Measurements from ENCODE around the gene PAPPA2. TPM values are rescaled to one million over a fixed set of nuclear protein-coding genes. Genes with fewer than 3 reads are reported as not detected.

PAPPA2 gene
- total RNA-seq, 2 experiments from 2014 or later, result 0.09 to 0.38 TPM

DNA sequence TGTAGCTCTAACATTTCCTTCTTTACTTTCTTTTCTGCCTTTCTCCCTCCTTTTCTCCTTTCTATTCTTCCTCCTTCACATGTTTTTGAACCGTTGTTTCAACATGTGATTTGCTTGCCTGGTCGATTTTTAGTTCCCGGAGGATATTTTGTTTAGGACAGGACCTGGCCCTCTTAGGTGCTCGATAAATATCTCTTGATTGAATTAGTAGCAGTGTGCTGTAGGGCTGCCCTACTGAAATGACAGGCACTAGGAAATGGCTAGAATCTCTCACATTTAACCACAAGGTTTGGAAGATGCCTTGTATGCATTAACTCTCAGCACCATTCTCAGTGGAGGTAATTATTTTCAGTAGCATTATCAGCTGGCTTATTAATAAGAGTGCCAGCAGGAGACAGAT lies 305.6 kb downstream of the PAPPA2 start:
- Mint-ChIP-seq H3K36me3 (no peaks in the 10 kb centered on the region), H3K4me1 (no peaks in the 10 kb centered on the region), H3K9me3 (ENCODE audit: low read depth) (no peaks in the 10 kb centered on the region), H3K4me3 (no peak overlapping the region), H3K27ac (no peak overlapping the region), H3K27me3 (no peaks in the 10 kb centered on the region)
- DNase-seq (no peak), ATAC-seq (no peak)
- CTCF ChIA-PET, result no interaction called here

DNA sequence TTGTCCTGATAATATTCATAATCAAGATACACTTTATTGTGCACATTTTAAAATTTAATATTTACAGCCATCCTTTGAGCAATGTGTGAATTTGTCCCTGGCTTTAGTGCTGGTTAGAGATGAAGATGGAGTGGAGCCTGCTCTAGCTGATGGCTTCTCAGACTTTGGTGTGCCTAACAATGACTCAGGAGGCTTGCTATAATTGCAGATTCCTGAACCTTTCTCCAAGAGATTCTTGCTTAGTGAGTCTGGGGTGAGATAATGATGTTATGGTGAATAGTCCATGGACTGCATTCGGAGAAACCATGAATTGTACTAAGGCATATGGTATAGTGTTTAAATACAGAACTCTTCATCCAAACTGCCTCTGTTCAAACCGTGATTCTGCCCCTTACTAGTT lies 307.1 kb downstream of the PAPPA2 start:
- H3K27ac Mint-ChIP-seq, result no peak overlapping the region
- H3K4me1 Mint-ChIP-seq, result no peaks in the 10 kb centered on the region
- H3K36me3 Mint-ChIP-seq, result no peaks in the 10 kb centered on the region
- ATAC-seq (no peak), DNase-seq (no peak)
- H3K9me3 Mint-ChIP-seq (ENCODE audit: low read depth), result no peaks in the 10 kb centered on the region
- H3K4me3 Mint-ChIP-seq, result no peak overlapping the region
- CTCF ChIA-PET, result no interaction called here
- no peaks in the 10 kb centered on the region for H3K27me3 Mint-ChIP-seq

GRCh38 chr1:176773038-176773437 lies 310.1 kb downstream of the PAPPA2 start:
- ATAC-seq, result no peak
- Mint-ChIP-seq H3K4me3 (no peak overlapping the region), H3K27me3 (no peaks in the 10 kb centered on the region), H3K4me1 (no peaks in the 10 kb centered on the region), H3K9me3 (ENCODE audit: low read depth) (no peaks in the 10 kb centered on the region), H3K27ac (no peak overlapping the region), H3K36me3 (no peaks in the 10 kb centered on the region)
- no peak for DNase-seq
- CTCF ChIA-PET, result no interaction called here

- H3K27me3 Mint-ChIP-seq, result no peaks in the 10 kb centered on the region
- no peaks in the 10 kb centered on the region for H3K4me1 Mint-ChIP-seq
- H3K27ac Mint-ChIP-seq, result no peak overlapping the region
- CTCF ChIA-PET, result no interaction called here
- ATAC-seq, result no peak
- H3K36me3 Mint-ChIP-seq, result no peaks in the 10 kb centered on the region
- H3K4me3 Mint-ChIP-seq, result no peak overlapping the region
- no peak for DNase-seq
- H3K9me3 Mint-ChIP-seq (ENCODE audit: low read depth), result no peaks in the 10 kb centered on the region
These were observed 311.2 kb downstream of the PAPPA2 start for GRCh38 chr1:176774224-176774623.

DNA sequence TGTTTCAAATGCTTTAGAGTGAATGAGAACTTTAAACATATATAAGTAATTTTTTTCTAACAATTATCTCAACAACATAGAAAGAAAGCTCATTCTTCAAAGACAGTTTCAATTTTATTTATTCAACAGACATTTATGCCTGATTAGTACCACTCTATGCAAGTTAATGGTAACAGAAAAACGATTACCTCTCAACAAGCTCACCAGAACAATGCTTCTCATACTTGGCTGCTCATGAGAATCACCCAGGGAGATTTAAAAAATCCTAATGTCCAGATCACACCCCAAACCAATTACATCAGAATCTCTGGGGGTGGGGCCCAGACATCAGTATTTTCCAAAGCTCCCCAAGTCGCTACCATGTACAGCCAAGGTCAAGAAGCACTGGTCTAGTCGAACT lies 312.4 kb downstream of the PAPPA2 start:
- Mint-ChIP-seq H3K4me3 (no peak overlapping the region), H3K4me1 (no peaks in the 10 kb centered on the region), H3K27ac (no peak overlapping the region), H3K27me3 (no peaks in the 10 kb centered on the region), H3K36me3 (no peaks in the 10 kb centered on the region), H3K9me3 (ENCODE audit: low read depth) (no peaks in the 10 kb centered on the region)
- DNase-seq (no peak), ATAC-seq (no peak)
- CTCF ChIA-PET, result no interaction called here

- CTCF ChIA-PET, result no interaction called here
- H3K4me1 Mint-ChIP-seq, result no peaks in the 10 kb centered on the region
- no peaks in the 10 kb centered on the region for H3K27me3 Mint-ChIP-seq
- ATAC-seq (no peak), DNase-seq (no peak)
- H3K4me3 Mint-ChIP-seq, result no peak overlapping the region
- H3K9me3 Mint-ChIP-seq (ENCODE audit: low read depth), result no peaks in the 10 kb centered on the region
- H3K36me3 Mint-ChIP-seq, result no peaks in the 10 kb centered on the region
- no peak overlapping the region for H3K27ac Mint-ChIP-seq
These were observed 313.0 kb downstream of the PAPPA2 start for GRCh38 chr1:176775996-176776395.

GRCh38 chr1:176778056-176778455 lies 315.1 kb downstream of the PAPPA2 start:
- no peaks in the 10 kb centered on the region for H3K4me1 Mint-ChIP-seq
- CTCF ChIA-PET, result no interaction called here
- H3K4me3 Mint-ChIP-seq, result no peak overlapping the region
- H3K9me3 Mint-ChIP-seq (ENCODE audit: low read depth), result no peaks in the 10 kb centered on the region
- DNase-seq (no peak), ATAC-seq (no peak)
- no peaks in the 10 kb centered on the region for H3K27me3 Mint-ChIP-seq
- H3K27ac Mint-ChIP-seq, result no peak overlapping the region
- no peaks in the 10 kb centered on the region for H3K36me3 Mint-ChIP-seq

GRCh38 chr1:176779992-176780328 lies 317.0 kb downstream of the PAPPA2 start:
- Mint-ChIP-seq H3K9me3 (ENCODE audit: low read depth) (no peaks in the 10 kb centered on the region), H3K4me1 (no peaks in the 10 kb centered on the region), H3K4me3 (no peak overlapping the region), H3K27me3 (no peaks in the 10 kb centered on the region), H3K36me3 (no peaks in the 10 kb centered on the region), H3K27ac (no peak overlapping the region)
- CTCF ChIA-PET, result no interaction called here
- no peak for DNase-seq
- no peak for ATAC-seq

DNA sequence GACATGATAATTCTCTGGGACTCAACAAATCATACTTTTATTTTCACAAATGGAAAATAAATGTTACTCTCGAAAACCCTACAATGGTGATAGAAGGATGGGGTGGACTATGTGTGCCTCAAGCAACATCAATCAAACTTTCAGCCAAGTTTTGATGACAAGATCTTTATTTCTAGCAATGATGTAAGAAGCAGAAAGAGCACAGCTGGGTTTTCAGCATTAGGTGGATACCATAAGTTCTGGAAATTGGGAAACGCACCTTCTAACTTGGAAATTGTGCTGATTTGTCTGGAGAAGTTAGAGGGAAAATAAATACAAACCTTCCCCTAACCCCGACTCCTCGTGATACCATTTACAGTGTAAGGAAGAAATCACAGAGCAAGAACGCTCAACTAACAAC lies 320.3 kb downstream of the PAPPA2 start:
- Mint-ChIP-seq H3K27me3 (no peaks in the 10 kb centered on the region), H3K4me1 (no peaks in the 10 kb centered on the region), H3K36me3 (no peaks in the 10 kb centered on the region), H3K4me3 (no peak overlapping the region), H3K9me3 (ENCODE audit: low read depth) (no peaks in the 10 kb centered on the region), H3K27ac (no peak overlapping the region)
- ATAC-seq, result no peak
- CTCF ChIA-PET, result no interaction called here
- no peak for DNase-seq

GRCh38 chr1:176785056-176785455 lies 322.1 kb downstream of the PAPPA2 start:
- DNase-seq (no peak), ATAC-seq (no peak)

GRCh38 chr1:176785791-176786190 lies 322.8 kb downstream of the PAPPA2 start:
- DNase-seq (no peak), ATAC-seq (no peak)
- H3K9me3 Mint-ChIP-seq (ENCODE audit: low read depth), result no peaks in the 10 kb centered on the region
- no peaks in the 10 kb centered on the region for H3K27me3 Mint-ChIP-seq
- no peak overlapping the region for H3K4me3 Mint-ChIP-seq
- CTCF ChIA-PET, result no interaction called here
- no peaks in the 10 kb centered on the region for H3K4me1 Mint-ChIP-seq
- H3K27ac Mint-ChIP-seq, result no peak overlapping the region
- H3K36me3 Mint-ChIP-seq, result no peaks in the 10 kb centered on the region

More at GRCh38 chr1:176785056-176785455, 322.1 kb downstream of the PAPPA2 start:
- Mint-ChIP-seq H3K27me3 (no peaks in the 10 kb centered on the region), H3K27ac (no peak overlapping the region), H3K4me3 (no peak overlapping the region), H3K36me3 (no peaks in the 10 kb centered on the region), H3K4me1 (no peaks in the 10 kb centered on the region), H3K9me3 (ENCODE audit: low read depth) (no peaks in the 10 kb centered on the region)
- CTCF ChIA-PET, result no interaction called here

GRCh38 chr1:176786274-176786673 lies 323.3 kb downstream of the PAPPA2 start:
- no peak for DNase-seq
- Mint-ChIP-seq H3K9me3 (ENCODE audit: low read depth) (no peaks in the 10 kb centered on the region), H3K36me3 (no peaks in the 10 kb centered on the region), H3K4me3 (no peak overlapping the region), H3K27ac (no peak overlapping the region), H3K4me1 (no peaks in the 10 kb centered on the region), H3K27me3 (no peaks in the 10 kb centered on the region)
- no peak for ATAC-seq
- CTCF ChIA-PET, result no interaction called here

GRCh38 chr1:176789571-176790090 lies 326.7 kb downstream of the PAPPA2 start:
- CTCF ChIA-PET, result no interaction called here
- no peaks in the 10 kb centered on the region for H3K9me3 Mint-ChIP-seq (ENCODE audit: low read depth)
- H3K27me3 Mint-ChIP-seq, result no peaks in the 10 kb centered on the region
- no peaks in the 10 kb centered on the region for H3K4me1 Mint-ChIP-seq
- H3K27ac Mint-ChIP-seq, result no peak overlapping the region
- no peak for ATAC-seq
- no peak for DNase-seq
- H3K36me3 Mint-ChIP-seq, result no peaks in the 10 kb centered on the region
- H3K4me3 Mint-ChIP-seq, result no peak overlapping the region

- Mint-ChIP-seq H3K9me3 (ENCODE audit: low read depth) (no peaks in the 10 kb centered on the region), H3K4me1 (no peaks in the 10 kb centered on the region), H3K4me3 (no peak overlapping the region), H3K27me3 (no peaks in the 10 kb centered on the region), H3K27ac (no peak overlapping the region), H3K36me3 (no peaks in the 10 kb centered on the region)
- ATAC-seq, result no peak
- CTCF ChIA-PET, result interaction anchor here (0.6 kb wide), 1 partner anchor 325 kb away, joined by 3 read pairs; no protein-coding TSS in a partner anchor
- DNase-seq, result no peak
These were observed 327.8 kb downstream of the PAPPA2 start for GRCh38 chr1:176790786-176791185.

- H3K4me1 Mint-ChIP-seq, result no peaks in the 10 kb centered on the region
- DNase-seq (no peak), ATAC-seq (no peak)
- H3K27me3 Mint-ChIP-seq, result no peaks in the 10 kb centered on the region
- H3K36me3 Mint-ChIP-seq, result no peaks in the 10 kb centered on the region
- H3K9me3 Mint-ChIP-seq (ENCODE audit: low read depth), result no peaks in the 10 kb centered on the region
- no peak overlapping the region for H3K27ac Mint-ChIP-seq
- no peak overlapping the region for H3K4me3 Mint-ChIP-seq
- CTCF ChIA-PET, result no interaction called here
These were observed 328.9 kb downstream of the PAPPA2 start for GRCh38 chr1:176791906-176792305.
